MCF 10A (cell line): ENCODE measurements around the gene ITGB5. TPM values are rescaled to one million over a fixed set of nuclear protein-coding genes. Genes with fewer than 3 reads are reported as not detected.
"Not testable (repeated sequence)": the region's sequence is repeated elsewhere in the genome, so short reads cannot be mapped to it uniquely, and the experiment has no call there.

Experiments
- BruUV-seq: library from RNA; stranded (reverse); fragments of 400-500 nt; replicated peaks from 2 replicates; lab custom pipeline; 2021; lab: Mats Ljungman, UMichigan
- CTCF ChIA-PET: fragments of 300-600 bp; sonication (Branson Sonifier 250); formaldehyde crosslinking; extraction: SDS; loops from one replicate; lab custom pipeline; 2021; ENCODE audit warnings: antibody characterized with exemption, inconsistent platforms; lab: Yijun Ruan, JAX
- POLR2A ChIA-PET: fragments of 300-600, 350-650 bp; sonication (Branson Sonifier 250); formaldehyde crosslinking; extraction: SDS; loops from one replicate; lab custom pipeline; 2020; ENCODE audit warnings: antibody characterized with exemption, inconsistent platforms; lab: Yijun Ruan, JAX
- DNase-seq: peaks from one replicate; pipeline ENCODE4 v3.0.0-alpha.2; 2018; ENCODE audit not compliant: unreplicated experiment
- H3K27ac Mint-ChIP-seq: one replicate; pipeline ENCODE4 v1.8.0; 2022; ENCODE audit warnings: mild to moderate bottlenecking, low read depth, mixed read lengths; ENCODE audit not compliant: unreplicated experiment
- H3K27me3 Mint-ChIP-seq: one replicate; pipeline ENCODE4 v1.8.0; 2022; ENCODE audit warnings: mixed read lengths; ENCODE audit not compliant: insufficient read depth, unreplicated experiment
- H3K36me3 Mint-ChIP-seq: one replicate; pipeline ENCODE4 v1.8.0; 2022; ENCODE audit warnings: mild to moderate bottlenecking, moderate library complexity, mixed read lengths; ENCODE audit not compliant: insufficient read depth, unreplicated experiment
- H3K4me1 Mint-ChIP-seq: one replicate; pipeline ENCODE4 v1.8.0; 2022; ENCODE audit warnings: mixed read lengths; ENCODE audit not compliant: insufficient read depth, unreplicated experiment
- H3K4me3 Mint-ChIP-seq: one replicate; pipeline ENCODE4 v1.8.0; 2022; ENCODE audit warnings: mild to moderate bottlenecking, moderate library complexity, mixed read lengths; ENCODE audit not compliant: unreplicated experiment
- H3K9me3 Mint-ChIP-seq: one replicate; pipeline ENCODE4 v1.8.0; 2022; ENCODE audit warnings: mixed read lengths; ENCODE audit not compliant: unreplicated experiment
- CTCF ChIP-seq: fragments of 200-600 bp; IDR thresholded peaks from one replicate; pipeline ENCODE4 v1.8.0; 2022; ENCODE audit warnings: antibody characterized with exemption, mild to moderate bottlenecking; ENCODE audit not compliant: unreplicated experiment
- intact Hi-C: fragments of 100-400 bp; cut with micrococcal nuclease; formaldehyde crosslinking; loops from 2 replicates; pipeline ENCODE4 v1.14.1; 2022
- total RNA-seq: library from RNA; stranded (reverse); gene quantifications from 2 replicates; pipeline ENCODE4 v1.2.3, GENCODE V29; 2022

The ITGB5 gene
- total RNA-seq, 1 experiment from 2014 or later = 101 TPM

DNA sequence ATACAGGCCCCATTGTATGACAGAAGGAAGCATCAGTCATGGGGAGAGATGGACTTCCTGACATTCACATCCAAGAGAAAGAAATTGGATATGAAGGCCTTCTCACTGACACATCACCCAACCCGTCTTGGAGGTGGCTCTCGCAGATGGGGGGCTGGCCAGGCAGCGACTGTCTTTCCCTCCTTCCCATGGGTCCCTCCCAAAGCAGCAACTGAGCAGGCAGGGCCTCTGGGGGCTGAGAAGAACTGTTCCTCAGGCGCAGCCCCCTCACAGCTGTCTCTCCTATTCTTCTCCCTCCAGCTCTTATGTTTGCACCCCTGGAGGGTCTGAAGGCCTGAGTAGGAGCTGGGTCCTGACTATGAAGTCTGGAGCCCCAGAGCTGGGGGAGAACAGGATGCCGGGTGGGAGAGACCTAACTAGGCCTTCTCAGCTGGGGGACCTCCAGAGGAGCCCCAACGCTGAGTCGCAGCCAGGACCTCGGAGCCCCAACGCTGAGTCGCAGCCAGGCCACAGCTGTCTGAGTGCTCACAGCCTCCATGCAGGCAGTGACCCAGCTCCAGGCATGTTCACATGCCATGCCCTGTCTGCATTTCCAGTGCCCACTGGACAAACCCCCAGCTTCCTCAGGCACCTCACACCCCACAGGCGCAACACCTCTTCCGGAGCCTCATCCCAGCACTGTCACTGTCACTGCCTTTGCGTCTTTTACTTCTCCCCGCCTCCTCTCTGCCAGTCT, 127.3 kb downstream of the ITGB5 start:
- TF ChIP-seq CTCF = no peak
- ChIA-PET POLR2A (interaction anchor here (1.2 to 2.7 kb wide), 4 partner anchors 27 to 681 kb away, joined by 5 to 22 read pairs (median 6); partner anchors contain the start of gene ITGB5), CTCF (interaction anchor here (0.6 to 15.0 kb wide), 40 partner anchors 11 to 1553 kb away, joined by 3 to 263 read pairs (median 6); partner anchors contain the start of gene ITGB5)
- BruUV-seq = no TSS peak
- H3K4me1 Mint-ChIP-seq = peaks cover 4% of the 10 kb centered on the region
- no peaks in the 10 kb centered on the region for H3K27me3 Mint-ChIP-seq
- H3K27ac Mint-ChIP-seq = no peak overlapping the region
- no peak for DNase-seq
- no peak overlapping the region for H3K4me3 Mint-ChIP-seq
- no peaks in the 10 kb centered on the region for H3K9me3 Mint-ChIP-seq
- peaks cover 20% of the 10 kb centered on the region for H3K36me3 Mint-ChIP-seq
- intact Hi-C loops = loop anchor here (5.0 kb wide), 1 partner anchor 127 kb away; the partner anchor contains the start of gene ITGB5

DNA sequence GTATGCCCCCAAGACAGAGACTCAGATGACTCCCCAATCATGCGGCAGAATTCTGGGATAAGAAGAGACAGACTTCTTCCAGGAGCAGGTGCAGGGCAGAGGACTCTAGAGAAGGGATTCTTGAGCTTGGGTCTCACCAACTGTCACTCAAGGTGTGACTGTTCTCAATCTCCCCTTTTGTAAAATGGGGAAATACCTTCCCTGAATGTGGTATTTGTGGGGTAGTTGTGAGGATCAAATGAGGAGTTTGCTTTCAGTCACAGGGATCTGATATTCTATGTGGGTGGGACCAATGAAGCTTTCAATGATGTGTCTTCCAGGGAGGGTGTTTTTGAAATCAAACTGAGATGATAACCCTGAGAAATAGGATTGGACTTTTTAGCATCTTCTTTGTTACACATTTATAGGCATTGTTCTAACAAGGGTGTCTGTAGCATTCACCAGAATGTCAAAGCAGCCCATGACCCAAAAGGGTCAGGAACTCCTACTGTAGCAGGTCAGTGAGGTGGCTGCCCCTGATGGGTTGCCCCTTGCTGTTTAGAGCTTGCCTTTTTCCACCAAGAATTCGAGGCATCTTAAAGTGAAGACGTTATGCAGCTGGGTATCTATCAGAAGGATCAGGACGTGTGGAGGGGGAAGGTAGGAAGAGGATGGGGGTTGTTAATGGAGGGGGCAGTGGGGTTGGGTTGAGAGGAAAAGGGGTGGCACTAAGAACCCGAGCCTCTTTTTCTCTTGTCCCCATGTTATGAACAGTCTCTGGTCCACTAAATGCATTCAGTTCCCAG, 128.1 kb downstream of the ITGB5 start:
- no peak for TF ChIP-seq CTCF
- Mint-ChIP-seq H3K9me3 (no peaks in the 10 kb centered on the region), H3K27me3 (no peaks in the 10 kb centered on the region), H3K27ac (no peak overlapping the region), H3K36me3 (peaks cover 19% of the 10 kb centered on the region), H3K4me1 (peaks cover 4% of the 10 kb centered on the region), H3K4me3 (no peak overlapping the region)
- POLR2A ChIA-PET = no interaction called here
- DNase-seq = no peak
- intact Hi-C loops = no loop called here
- CTCF ChIA-PET = interaction anchor here (0.6 to 15.0 kb wide), 14 partner anchors 11 to 1554 kb away, joined by 3 to 263 read pairs (median 6); partner anchors contain the start of gene UMPS
- no TSS peak for BruUV-seq

GRCh38 chr3:124757926-124758325, 129.2 kb downstream of the ITGB5 start:
- H3K9me3 Mint-ChIP-seq = not testable (repeated sequence)

GRCh38 chr3:124752051-124752450, 135.1 kb downstream of the ITGB5 start:
- CTCF ChIA-PET = interaction anchor here (0.6 to 1.1 kb wide), 3 partner anchors 9 to 150 kb away, joined by 3 to 5 read pairs (median 3); no protein-coding TSS in a partner anchor
- Mint-ChIP-seq H3K4me3 (no peak overlapping the region), H3K9me3 (no peaks in the 10 kb centered on the region), H3K27me3 (no peaks in the 10 kb centered on the region), H3K27ac (no peak overlapping the region), H3K4me1 (no peaks in the 10 kb centered on the region), H3K36me3 (peaks cover 7% of the 10 kb centered on the region)
- intact Hi-C loops = no loop called here
- POLR2A ChIA-PET = no interaction called here
- TF ChIP-seq CTCF = no peak
- no TSS peak for BruUV-seq
- DNase-seq = no peak

More at GRCh38 chr3:124757926-124758325, 129.2 kb downstream of the ITGB5 start:
- H3K27me3 Mint-ChIP-seq, H3K36me3 Mint-ChIP-seq, H3K4me1 Mint-ChIP-seq, intact Hi-C loops, DNase-seq, BruUV-seq, H3K27ac Mint-ChIP-seq, POLR2A ChIA-PET, H3K4me3 Mint-ChIP-seq: not testable (repeated sequence)
- CTCF ChIA-PET = interaction anchor here (0.8 to 15.0 kb wide), 5 partner anchors 13 to 829 kb away, joined by 3 to 263 read pairs (median 45); no protein-coding TSS in a partner anchor
